Liver (tissue), 9 donors: ENCODE measurements around the gene MAP4K1. TPM values are rescaled to one million over a fixed set of nuclear protein-coding genes. Genes with fewer than 3 reads are reported as not detected.

Source experiments
- DNase-seq: peaks from one replicate; pipeline ENCODE4 v3.0.0-alpha.2; 2017; ENCODE audit warnings: low spot score
- H3K27ac ChIP-seq, 2 donors: one replicate each; pipeline ENCODE4 v1.7.0; 2013; ENCODE audit warnings: inconsistent platforms in 2 of 2, low read length in 2 of 2, control low read depth in 1 of 2, low read depth in 1 of 2, mild to moderate bottlenecking in 1 of 2
- H3K27me3 ChIP-seq, 4 donors: one replicate each; pipeline versions ENCODE4 v1.6.1 to v1.7.0; 2013; ENCODE audit warnings: low read length in 3 of 4, inconsistent platforms in 1 of 4, mild to moderate bottlenecking in 1 of 4, moderate library complexity in 1 of 4; ENCODE audit not compliant: control insufficient read depth in 4 of 4, insufficient read depth in 4 of 4
- H3K36me3 ChIP-seq, 4 donors: one replicate each; pipeline versions ENCODE4 v1.6.1 to v1.7.0; 2013; ENCODE audit warnings: low read length in 3 of 4, mild to moderate bottlenecking in 3 of 4, low read depth in 1 of 4, moderate library complexity in 1 of 4; ENCODE audit not compliant: control insufficient read depth in 4 of 4, insufficient read depth in 3 of 4
- H3K4me1 ChIP-seq, 4 donors: one replicate each; pipeline versions ENCODE4 v1.6.1 to v1.7.0; 2013; ENCODE audit warnings: low read length in 3 of 4, mild to moderate bottlenecking in 3 of 4, moderate library complexity in 1 of 4; ENCODE audit not compliant: control insufficient read depth in 4 of 4, insufficient read depth in 4 of 4
- H3K4me3 ChIP-seq, 3 donors: one replicate each; pipeline versions ENCODE4 v1.6.1 to v1.7.0; 2013; ENCODE audit warnings: low read length in 3 of 3, control low read depth in 1 of 3, low read depth in 1 of 3, mild to moderate bottlenecking in 1 of 3
- H3K9ac ChIP-seq, 2 donors: one replicate each; pipeline ENCODE4 v1.7.0; 2013; ENCODE audit warnings: low read length in 2 of 2, mild to moderate bottlenecking in 2 of 2, moderate library complexity in 2 of 2, control low read depth in 1 of 2, low read depth in 1 of 2
- H3K9me3 ChIP-seq, 4 donors: one replicate each; pipeline versions ENCODE4 v1.6.1 to v1.7.0; 2013; ENCODE audit warnings: low read length in 3 of 4; ENCODE audit not compliant: control insufficient read depth in 4 of 4
- ATF3 ChIP-seq: IDR thresholded peaks from 2 replicates; pipeline ENCODE4 v1.6.1; 2016; ENCODE audit warnings: antibody characterized with exemption
- CTCF ChIP-seq: fragments of 150-350 bp; IDR thresholded peaks from 2 replicates; pipeline ENCODE4 v1.5.1; 2017; ENCODE audit warnings: improper control_type of control experiment, low read depth, low read length; ENCODE audit not compliant: missing input control
- EGR1 ChIP-seq, 2 donors: IDR thresholded peaks; 2 replicates each; pipeline ENCODE4 v1.6.1; 2016 to 2018; ENCODE audit warnings: antibody characterized with exemption in 2 of 2, low read depth in 2 of 2
- FOXA1 ChIP-seq: IDR thresholded peaks from 2 replicates; pipeline ENCODE4 v1.6.1; 2016; ENCODE audit warnings: antibody characterized with exemption
- FOXA2 ChIP-seq: IDR thresholded peaks from 2 replicates; pipeline ENCODE4 v1.6.1; 2016; ENCODE audit warnings: antibody characterized with exemption
- GABPA ChIP-seq, 2 donors: IDR thresholded peaks in 1 of 2; conservative IDR thresholded peaks in 1 of 2; 2 replicates each; pipeline ENCODE4 v1.6.1; 2016; ENCODE audit warnings: antibody characterized with exemption in 2 of 2, mild to moderate bottlenecking in 1 of 2, moderate library complexity in 1 of 2
- HNF4A ChIP-seq, 2 donors: conservative IDR thresholded peaks; 2 replicates each; pipeline ENCODE4 v1.6.1; 2016; ENCODE audit warnings: antibody characterized with exemption in 2 of 2, mild to moderate bottlenecking in 2 of 2
- HNF4G ChIP-seq: IDR thresholded peaks from 2 replicates; pipeline ENCODE4 v1.6.1; 2016; ENCODE audit warnings: antibody characterized with exemption
- JUND ChIP-seq, 2 donors: IDR thresholded peaks; 2 replicates each; pipeline ENCODE4 v1.6.1; 2016; ENCODE audit warnings: antibody characterized with exemption in 2 of 2
- MAX ChIP-seq: IDR thresholded peaks from 2 replicates; pipeline ENCODE4 v1.6.1; 2016; ENCODE audit warnings: antibody characterized with exemption
- NR2F2 ChIP-seq: IDR thresholded peaks from 2 replicates; pipeline ENCODE4 v1.6.1; 2016; ENCODE audit warnings: antibody characterized with exemption
- RAD21 ChIP-seq, 2 donors: IDR thresholded peaks; 2 replicates each; pipeline ENCODE4 v1.6.1; 2016; ENCODE audit warnings: antibody characterized with exemption in 2 of 2, mild to moderate bottlenecking in 2 of 2
- REST ChIP-seq: IDR thresholded peaks from 2 replicates; pipeline ENCODE4 v1.6.1; 2016; ENCODE audit warnings: antibody characterized with exemption, mild to moderate bottlenecking
- RXRA ChIP-seq, 2 donors: IDR thresholded peaks; 2 replicates each; pipeline ENCODE4 v1.6.1; 2017 to 2018; ENCODE audit warnings: antibody characterized with exemption in 2 of 2, mild to moderate bottlenecking in 1 of 2
- SP1 ChIP-seq: IDR thresholded peaks from 2 replicates; pipeline ENCODE4 v1.6.1; 2018; ENCODE audit warnings: antibody characterized with exemption, mild to moderate bottlenecking
- TAF1 ChIP-seq: conservative IDR thresholded peaks from 2 replicates; pipeline ENCODE4 v1.6.1; 2016; ENCODE audit warnings: antibody characterized with exemption, mild to moderate bottlenecking
- YY1 ChIP-seq: IDR thresholded peaks from 2 replicates; pipeline ENCODE4 v1.6.1; 2016; ENCODE audit warnings: antibody characterized with exemption, mild to moderate bottlenecking
- ZBTB33 ChIP-seq: IDR thresholded peaks from 2 replicates; pipeline ENCODE4 v1.6.1; 2016; ENCODE audit warnings: antibody characterized with exemption
- WGBS: extraction: QIAGEN DNeasy Blood & Tissue Kit; methylation state at CpG from one replicate; pipeline ENCODE4 v1.1.7; 2013; 5-methylcytosine and 5-hydroxymethylcytosine counted together
- polyA plus RNA-seq, 2 donors: library from polyadenylated mRNA; stranded (reverse) in 1 of 2; unstranded in 1 of 2; fragments of 200-250 nt in 1 of 2; fragments of >200 nt in 1 of 2; fragmentation: Nextera tagmentation in 1 of 2; extraction: Ambion mirVana in 1 of 2; gene quantifications; one replicate each; pipeline versions ENCODE4 v1.2.1 to v1.2.3, GENCODE V29; 2013 to 2015
- total RNA-seq, 2 donors: library from RNA; depleted of rRNA; stranded (reverse); fragments of >200 nt; gene quantifications; one replicate each; pipeline ENCODE4 v1.2.3, GENCODE V29; 2014
- donor health status: healthy.
- donor health status: healthy.
- donor health status: healthy.
- donor health status: healthy.
- donor health status: healthy.

Gene MAP4K1
- total and polyA plus RNA-seq, 4 donors, result 0.89 to 3.1 (median 1.9) TPM

- Histone ChIP-seq H3K9me3 (no peaks in the 10 kb centered on the region), H3K36me3 (no peaks in the 10 kb centered on the region), H3K27me3 (no peaks in the 10 kb centered on the region), H3K4me3 (no peak overlapping the region), H3K4me1 (peaks cover 30 to 67% (median 60%) of the 10 kb centered on the region in 4 donors), H3K9ac (no peak overlapping the region), H3K27ac (peak overlapping the region in 1 of 2 donors; percentile 13)
- no peak for DNase-seq
- 69% methylated on average over 7 of the region's 7 CpGs for WGBS
- no peak for TF ChIP-seq MAX
- no peak for TF ChIP-seq HNF4A (conservative IDR thresholded peaks at IDR 0.05)
- no peak for TF ChIP-seq RXRA (IDR thresholded peaks at IDR 0.05)
- TF ChIP-seq JUND (IDR thresholded peaks at IDR 0.05), result no peak
- no peak for TF ChIP-seq TAF1
- no peak for TF ChIP-seq SP1
- no peak for TF ChIP-seq ZBTB33
- TF ChIP-seq RAD21 (IDR thresholded peaks at IDR 0.05), result no peak
- TF ChIP-seq FOXA2, result no peak
Measured at GRCh38 chr19:38661136-38661535, 43.4 kb upstream of the MAP4K1 start.

GRCh38 chr19:38660724-38661123 is 43.0 kb upstream of the MAP4K1 start:
- TF ChIP-seq EGR1 (IDR thresholded peaks at IDR 0.05; ENCODE audit: low read depth in 2 of 2), result no peak
- no peak for TF ChIP-seq GABPA (IDR thresholded peaks at IDR 0.05 in 1 of 2, conservative IDR thresholded peaks at IDR 0.05 in 1 of 2)
- no peak for TF ChIP-seq RXRA (IDR thresholded peaks at IDR 0.05)
- TF ChIP-seq JUND (IDR thresholded peaks at IDR 0.05), result no peak
- TF ChIP-seq YY1, result no peak
- TF ChIP-seq SP1, result no peak
- no peak for TF ChIP-seq REST
- TF ChIP-seq CTCF, result no peak
- TF ChIP-seq MAX, result no peak
- TF ChIP-seq ATF3, result no peak
- TF ChIP-seq FOXA1, result no peak
- no peak for TF ChIP-seq HNF4A (conservative IDR thresholded peaks at IDR 0.05)
- no peak for TF ChIP-seq NR2F2
- TF ChIP-seq HNF4G, result no peak
- no peak for TF ChIP-seq FOXA2
- no peak for TF ChIP-seq TAF1
- TF ChIP-seq ZBTB33, result no peak
- Histone ChIP-seq H3K4me3 (no peak overlapping the region), H3K27ac (peak overlapping the region; percentile 13 to 38), H3K9ac (no peak overlapping the region), H3K36me3 (no peaks in the 10 kb centered on the region), H3K27me3 (no peaks in the 10 kb centered on the region), H3K9me3 (no peaks in the 10 kb centered on the region), H3K4me1 (peaks cover 26 to 63% (median 62%) of the 10 kb centered on the region in 4 donors)
- 88% methylated on average over 9 of the region's 9 CpGs for WGBS
- no peak for DNase-seq
